ENCODE data around the gene ZBTB24. TPM values are rescaled to one million over a fixed set of nuclear protein-coding genes. Genes with fewer than 3 reads are reported as not detected.
A peak's percentile ranks its signal among the peaks of the same experiment; 100 is the strongest.

Gene ZBTB24
- total and polyA plus RNA-seq, 4 donors: 2.9 to 13.9 (median 6.0) TPM

GRCh38 chr6:109436041-109436440 is 47.0 kb downstream of the ZBTB24 start:
- H3K27ac ChIP-seq (ENCODE audit: low read depth in 1 of 2, low read length in 1 of 2): no peak overlapping the region
- H3K9me3 ChIP-seq (ENCODE audit: control insufficient read depth in 4 of 4, insufficient read depth in 3 of 4, low read length in 3 of 4): no peaks in the 10 kb centered on the region
- peaks cover 0 to 7% (median 2%) of the 10 kb centered on the region in 5 donors for H3K4me1 ChIP-seq (ENCODE audit: control insufficient read depth in 5 of 5, insufficient read depth in 5 of 5, low read length in 5 of 5)
- DNase-seq: no peak
- no peak for ATAC-seq (ENCODE audit: insufficient read depth, low FRiP score)
- no peak for TF ChIP-seq CTCF (IDR thresholded peaks at IDR 0.05; ENCODE audit: control extremely low read depth, extremely low read depth)
- no peak overlapping the region for H3K9ac ChIP-seq (ENCODE audit: insufficient read depth in 1 of 2, low read length in 2 of 2)
- WGBS, 2 donors: 83 to 91% methylated on average over 5 of the region's 5 CpGs
- no peak overlapping the region for H3K4me3 ChIP-seq
- H3K36me3 ChIP-seq (ENCODE audit: control insufficient read depth in 4 of 4, insufficient read depth in 4 of 4, low read length in 4 of 4): no peaks in the 10 kb centered on the region
- no peaks in the 10 kb centered on the region for H3K27me3 ChIP-seq (ENCODE audit: control insufficient read depth in 3 of 3, insufficient read depth in 3 of 3, low read length in 2 of 3)

GRCh38 chr6:109434456-109434855 is 48.6 kb downstream of the ZBTB24 start:
- TF ChIP-seq CTCF (IDR thresholded peaks at IDR 0.05; ENCODE audit: control extremely low read depth, extremely low read depth): no peak
- Histone ChIP-seq H3K36me3 (ENCODE audit: control insufficient read depth in 4 of 4, insufficient read depth in 4 of 4, low read length in 4 of 4) (no peaks in the 10 kb centered on the region), H3K9ac (ENCODE audit: insufficient read depth in 1 of 2, low read length in 2 of 2) (no peak overlapping the region), H3K27ac (ENCODE audit: low read depth in 1 of 2, low read length in 1 of 2) (no peak overlapping the region), H3K27me3 (ENCODE audit: control insufficient read depth in 3 of 3, insufficient read depth in 3 of 3, low read length in 2 of 3) (no peaks in the 10 kb centered on the region), H3K4me3 (no peak overlapping the region), H3K4me1 (ENCODE audit: control insufficient read depth in 5 of 5, insufficient read depth in 5 of 5, low read length in 5 of 5) (peaks cover 0 to 3% (median 0%) of the 10 kb centered on the region in 5 donors), H3K9me3 (ENCODE audit: control insufficient read depth in 4 of 4, insufficient read depth in 3 of 4, low read length in 3 of 4) (no peaks in the 10 kb centered on the region)
- DNase-seq: no peak
- WGBS, 2 donors: 33 to 41% methylated on average over 2 of the region's 2 CpGs
- ATAC-seq (ENCODE audit: insufficient read depth, low FRiP score): no peak

GRCh38 chr6:109429496-109429895 is 53.5 kb downstream of the ZBTB24 start:
- Histone ChIP-seq H3K27me3 (ENCODE audit: control insufficient read depth in 3 of 3, insufficient read depth in 3 of 3, low read length in 2 of 3) (no peaks in the 10 kb centered on the region), H3K9ac (ENCODE audit: insufficient read depth in 1 of 2, low read length in 2 of 2) (no peak overlapping the region), H3K4me1 (ENCODE audit: control insufficient read depth in 5 of 5, insufficient read depth in 5 of 5, low read length in 5 of 5) (peaks cover 0 to 8% (median 0%) of the 10 kb centered on the region in 5 donors), H3K9me3 (ENCODE audit: control insufficient read depth in 4 of 4, insufficient read depth in 3 of 4, low read length in 3 of 4) (no peaks in the 10 kb centered on the region), H3K4me3 (no peak overlapping the region), H3K36me3 (ENCODE audit: control insufficient read depth in 4 of 4, insufficient read depth in 4 of 4, low read length in 4 of 4) (no peaks in the 10 kb centered on the region), H3K27ac (ENCODE audit: low read depth in 1 of 2, low read length in 1 of 2) (no peak overlapping the region)
- no peak for TF ChIP-seq CTCF (IDR thresholded peaks at IDR 0.05; ENCODE audit: control extremely low read depth, extremely low read depth)
- ATAC-seq (ENCODE audit: insufficient read depth, low FRiP score): no peak
- 99% methylated on average over 3 of the region's 3 CpGs for WGBS, 2 donors
- no peak for DNase-seq

GRCh38 chr6:109428889-109429477 is 54.0 kb downstream of the ZBTB24 start:
- DNase-seq (peak; percentile 36 to 88 (median 78)), ATAC-seq (ENCODE audit: insufficient read depth, low FRiP score) (no peak)
- Histone ChIP-seq H3K4me3 (no peak overlapping the region), H3K4me1 (ENCODE audit: control insufficient read depth in 5 of 5, insufficient read depth in 5 of 5, low read length in 5 of 5) (peaks cover 0 to 8% (median 0%) of the 10 kb centered on the region in 5 donors), H3K9me3 (ENCODE audit: control insufficient read depth in 4 of 4, insufficient read depth in 3 of 4, low read length in 3 of 4) (no peaks in the 10 kb centered on the region), H3K9ac (ENCODE audit: insufficient read depth in 1 of 2, low read length in 2 of 2) (peak overlapping the region in 1 of 2 donors; percentile 50), H3K27ac (ENCODE audit: low read depth in 1 of 2, low read length in 1 of 2) (no peak overlapping the region), H3K27me3 (ENCODE audit: control insufficient read depth in 3 of 3, insufficient read depth in 3 of 3, low read length in 2 of 3) (no peaks in the 10 kb centered on the region), H3K36me3 (ENCODE audit: control insufficient read depth in 4 of 4, insufficient read depth in 4 of 4, low read length in 4 of 4) (peaks cover 0 to 3% (median 0%) of the 10 kb centered on the region in 4 donors)
- 53 to 67% methylated on average over 7 of the region's 7 CpGs for WGBS, 2 donors
- no peak for TF ChIP-seq CTCF (IDR thresholded peaks at IDR 0.05; ENCODE audit: control extremely low read depth, extremely low read depth)

All from lung (tissue), 12 donors.